SK-N-SH (cell line): ENCODE data around the gene SPDL1. TPM values are rescaled to one million over a fixed set of nuclear protein-coding genes. Genes with fewer than 3 reads are reported as not detected.
A peak's percentile ranks its signal among the peaks of the same experiment; 100 is the strongest.

ENCODE experiments used
- CTCF ChIA-PET: fragments of 300-600, 350-600 bp; formaldehyde crosslinking; extraction: SDS; loops from one replicate; lab custom pipeline; 2021; lab: Yijun Ruan, JAX
- POLR2A ChIA-PET: fragments of 350-600 bp; sonication (Branson Sonifier 250); formaldehyde crosslinking; extraction: SDS; loops from one replicate; lab custom pipeline; 2020; ENCODE audit warnings: antibody characterized with exemption, inconsistent platforms; lab: Yijun Ruan, JAX
- DNase-seq: peaks from one replicate; pipeline ENCODE4 v3.0.0; 2012
- H2AFZ ChIP-seq: fragments of 200-600 bp; sonication (generic); 2 replicates; pipeline ENCODE4 v1.8.1; 2016; ENCODE audit warnings: antibody characterized with exemption, mild to moderate bottlenecking, low read depth
- H3F3A ChIP-seq: fragments of 200-600 bp; sonication (generic); replicated peaks from 2 replicates; pipeline ENCODE3; 2016; ENCODE audit warnings: antibody characterized with exemption, mild to moderate bottlenecking; ENCODE audit not compliant: insufficient read depth
- H3K27ac ChIP-seq, 2 experiments: fragments of 200-500 bp in 1 of 2; fragments of 200-600 bp in 1 of 2; sonication (Bioruptor generic) in 1 of 2; sonication (generic), shearing (Covaris generic) in 1 of 2; 2 replicates each; pipeline versions ENCODE4 v1.5.1 to v1.6.1; 2014 to 2016; ENCODE audit warnings: low read depth in 2 of 2, inconsistent platforms in 1 of 2, low read length in 1 of 2, mild to moderate bottlenecking in 1 of 2, mixed read lengths in 1 of 2
- H3K27me3 ChIP-seq: fragments of 200-600 bp; sonication (generic), shearing (Covaris generic); 2 replicates; pipeline ENCODE4 v1.6.1; 2016; ENCODE audit warnings: mixed run types; ENCODE audit not compliant: insufficient read depth
- H3K36me3 ChIP-seq, 2 experiments: fragments of 200-500 bp in 1 of 2; fragments of 200-600 bp in 1 of 2; sonication (Bioruptor generic) in 1 of 2; sonication (generic) in 1 of 2; replicated peaks in 1 of 2; 2 replicates each; pipeline versions ENCODE3 to v1.5.1; 2014 to 2016; ENCODE audit warnings: low read length in 1 of 2, mild to moderate bottlenecking in 1 of 2; ENCODE audit not compliant: insufficient read depth in 2 of 2, control insufficient read depth in 1 of 2
- H3K4me1 ChIP-seq, 2 experiments: fragments of 200-500 bp in 1 of 2; fragments of 200-600 bp in 1 of 2; sonication (Bioruptor generic) in 1 of 2; sonication (generic), shearing (Covaris generic) in 1 of 2; 2 replicates each; pipeline versions ENCODE4 v1.5.1 to v1.6.1; 2014 to 2016; ENCODE audit warnings: low read depth in 1 of 2, low read length in 1 of 2, mixed run types in 1 of 2; ENCODE audit not compliant: insufficient read depth in 2 of 2, control insufficient read depth in 1 of 2
- H3K4me2 ChIP-seq: fragments of 200-600 bp; sonication (generic), shearing (Covaris generic); 2 replicates; pipeline ENCODE4 v1.6.1; 2017; ENCODE audit warnings: mixed run types
- H3K4me3 ChIP-seq, 2 experiments: fragments of 200-500 bp in 1 of 2; fragments of 200-600 bp in 1 of 2; sonication (Bioruptor generic) in 1 of 2; sonication (generic), shearing (Covaris generic) in 1 of 2; 2 replicates each; pipeline versions ENCODE4 v1.5.1 to v1.8.1; 2014 to 2016; ENCODE audit warnings: low read depth in 2 of 2, inconsistent platforms in 1 of 2, low read length in 1 of 2, mild to moderate bottlenecking in 1 of 2, mixed read lengths in 1 of 2, moderate library complexity in 1 of 2
- H3K79me2 ChIP-seq: fragments of 200-600 bp; sonication (generic); 2 replicates; pipeline ENCODE4 v1.8.1; 2017; ENCODE audit warnings: mild to moderate bottlenecking; ENCODE audit not compliant: insufficient read depth
- H3K9ac ChIP-seq: fragments of 200-600 bp; sonication (generic); 2 replicates; pipeline ENCODE4 v1.6.1; 2017; ENCODE audit warnings: mixed run types
- H3K9me2 ChIP-seq: fragments of 200-600 bp; sonication (generic); 2 replicates; pipeline ENCODE4 v1.6.1; 2017; ENCODE audit warnings: mixed run types
- H3K9me3 ChIP-seq: fragments of 200-600 bp; sonication (generic); 2 replicates; pipeline ENCODE4 v1.6.1; 2017; ENCODE audit warnings: mixed run types, mild to moderate bottlenecking, moderate library complexity
- H4K20me1 ChIP-seq: fragments of 200-600 bp; sonication (generic); 2 replicates; pipeline ENCODE4 v1.6.1; 2017; ENCODE audit warnings: mild to moderate bottlenecking, mixed run types; ENCODE audit not compliant: insufficient read depth
- ELF1 ChIP-seq: IDR thresholded peaks from 2 replicates; pipeline ENCODE4 v1.4.0; 2012
- EZH2phosphoT487 ChIP-seq: fragments of 200-600 bp; sonication (generic); IDR thresholded peaks from 2 replicates; pipeline ENCODE4 v1.6.1; 2017; ENCODE audit warnings: low read depth, mixed run types, mild to moderate bottlenecking, antibody characterized with exemption, moderate library complexity, borderline replicate concordance
- FOXM1 ChIP-seq: IDR thresholded peaks from 2 replicates; pipeline ENCODE4 v1.4.0; 2012; ENCODE audit warnings: low read depth, mild to moderate bottlenecking
- IRF3 ChIP-seq: fragments of 150-350 bp; IDR thresholded peaks from 2 replicates; pipeline ENCODE4 v1.6.1; 2016; ENCODE audit warnings: mild to moderate bottlenecking, low read depth, low read length
- JUND ChIP-seq: IDR thresholded peaks from 2 replicates; pipeline ENCODE4 v1.4.0; 2012
- NFIC ChIP-seq: IDR thresholded peaks from 2 replicates; pipeline ENCODE4 v1.4.0; 2012; ENCODE audit warnings: borderline replicate concordance
- NRF1 ChIP-seq: IDR thresholded peaks from 2 replicates; pipeline ENCODE4 v1.6.1; 2012; ENCODE audit warnings: low read depth, mild to moderate bottlenecking, low read length
- RCOR1 ChIP-seq: fragments of 150-350 bp; IDR thresholded peaks from 2 replicates; pipeline ENCODE4 v1.6.1; 2017; ENCODE audit warnings: antibody characterized with exemption, low read length
- REST ChIP-seq: IDR thresholded peaks from 2 replicates; pipeline ENCODE4 v1.6.1; 2012; ENCODE audit warnings: mild to moderate bottlenecking, low read depth, low read length, moderate library complexity
- RXRA ChIP-seq: IDR thresholded peaks from 2 replicates; pipeline ENCODE4 v1.4.0; 2012; ENCODE audit warnings: low read depth, mild to moderate bottlenecking, borderline replicate concordance
- SIN3A ChIP-seq: IDR thresholded peaks from 2 replicates; pipeline ENCODE4 v1.6.1; 2012; ENCODE audit warnings: low read depth, mild to moderate bottlenecking, low read length, moderate library complexity, borderline replicate concordance
- TAF1 ChIP-seq: IDR thresholded peaks from 2 replicates; pipeline ENCODE4 v1.6.1; 2012; ENCODE audit warnings: low read depth, mild to moderate bottlenecking, low read length, moderate library complexity, borderline replicate concordance
- TCF12 ChIP-seq: IDR thresholded peaks from 2 replicates; pipeline ENCODE4 v1.4.0; 2012
- USF2 ChIP-seq: fragments of 150-350 bp; IDR thresholded peaks from 2 replicates; pipeline ENCODE4 v1.6.1; 2017; ENCODE audit warnings: antibody characterized with exemption, low read length, low read depth, borderline replicate concordance
- WGBS: methylation state at CpG from one replicate; pipeline ENCODE4 v1.1.6; 2017; ENCODE audit warnings: low lambda C conversion rate; 5-methylcytosine and 5-hydroxymethylcytosine counted together
- polyA plus RNA-seq, 3 experiments: library from polyadenylated mRNA; depleted of rRNA; stranded (reverse); fragments of >200 nt; gene quantifications; 2 replicates each; pipeline ENCODE4 v1.2.3, GENCODE V29; 2012
- TF ChIP-seq, protein P1 (sequence below): IDR thresholded peaks from 2 replicates; pipeline ENCODE4 v1.4.0; 2012; ENCODE audit warnings: low read depth, borderline replicate concordance

Gene SPDL1
- polyA plus RNA-seq, 1 of the 3 experiments (the other 2 are of a cell fraction): 45.1 TPM

DNA sequence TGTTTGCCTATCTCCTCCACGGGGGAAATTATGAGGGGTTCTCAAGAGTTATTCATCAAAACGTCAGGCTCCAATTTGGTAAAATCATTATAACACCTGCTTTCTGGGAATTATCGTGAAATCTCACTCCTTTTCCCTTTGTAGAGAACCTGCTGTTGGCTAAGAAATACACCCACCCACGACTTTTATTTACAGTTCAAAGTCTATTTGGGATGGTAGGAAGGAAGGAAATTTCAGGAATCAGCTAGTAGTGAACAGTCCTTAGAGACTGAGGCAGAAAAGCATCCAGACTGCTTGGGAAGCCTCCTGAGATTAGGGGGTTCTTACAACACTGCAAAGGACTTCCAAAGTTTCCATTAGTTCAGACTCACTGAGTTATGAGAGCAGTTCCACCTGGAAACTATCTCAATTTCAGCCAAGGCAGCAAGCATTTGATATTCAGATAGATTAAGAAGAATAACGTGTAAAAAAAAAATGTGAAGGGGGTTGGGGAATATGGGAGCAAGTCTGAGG, 9.4 kb upstream of the SPDL1 start:
- H3K36me3 ChIP-seq: no peaks in the 10 kb centered on the region
- H3K79me2 ChIP-seq: no peaks in the 10 kb centered on the region
- H3K4me1 ChIP-seq: peaks cover 0 to 15% of the 10 kb centered on the region in 2 experiments; a peak in 2 of 4 replicates
- CTCF ChIA-PET: interaction anchor here (0.8 kb wide), 1 partner anchor 587 kb away, joined by 3 read pairs; no protein-coding TSS in a partner anchor
- no peak for DNase-seq
- H2AFZ ChIP-seq: no peak overlapping the region
- POLR2A ChIA-PET: no interaction called here
- no peaks in the 10 kb centered on the region for H3K9me3 ChIP-seq
- H3K4me3 ChIP-seq: no peak overlapping the region
- peak overlapping the region in 1 of 2 experiments; percentile 82; a peak in 1 of 4 replicates for H3K27ac ChIP-seq
- H3F3A ChIP-seq: peaks cover 21% of the 10 kb centered on the region
- H3K9ac ChIP-seq: no peak overlapping the region
- H4K20me1 ChIP-seq: no peaks in the 10 kb centered on the region
- TF ChIP-seq NRF1 (no peak), REST (no peak)
- no peak overlapping the region for H3K4me2 ChIP-seq
- H3K27me3 ChIP-seq: no peaks in the 10 kb centered on the region
- H3K9me2 ChIP-seq: no peaks in the 10 kb centered on the region
- 62% methylated on average over 5 of the region's 5 CpGs for WGBS

GRCh38 chr5:169576181-169576598, 7.4 kb upstream of the SPDL1 start:
- no peaks in the 10 kb centered on the region for H3K36me3 ChIP-seq
- peak overlapping the region; percentile 39; the same call in 1 of the 2 replicates for H3K9ac ChIP-seq
- no peaks in the 10 kb centered on the region for H3K9me3 ChIP-seq
- H3K4me3 ChIP-seq: no peak overlapping the region
- ChIA-PET CTCF (interaction anchor here (1.0 to 1.5 kb wide), 3 partner anchors 23 to 629 kb away, joined by 3 to 7 read pairs (median 3); no protein-coding TSS in a partner anchor), POLR2A (no interaction called here)
- 14% methylated on average over 3 of the region's 3 CpGs for WGBS
- no peaks in the 10 kb centered on the region for H3K27me3 ChIP-seq
- peak overlapping the region; percentile 20; the same call in 1 of the 2 replicates for H3K4me2 ChIP-seq
- no peaks in the 10 kb centered on the region for H3K9me2 ChIP-seq
- no peak for DNase-seq
- 0 out of 2 replicates have a peak overlapping the region, but pooled peaks have one; percentile 14 for H2AFZ ChIP-seq
- H3F3A ChIP-seq: peaks cover 22% of the 10 kb centered on the region
- H3K27ac ChIP-seq: peak overlapping the region; percentile 80 to 88; a peak in 3 of 4 replicates
- H3K79me2 ChIP-seq: no peaks in the 10 kb centered on the region
- no peaks in the 10 kb centered on the region for H4K20me1 ChIP-seq
- peaks cover under 1 to 20% of the 10 kb centered on the region in 2 experiments; a peak in 2 of 4 replicates for H3K4me1 ChIP-seq
- TF ChIP-seq, protein P1, sequence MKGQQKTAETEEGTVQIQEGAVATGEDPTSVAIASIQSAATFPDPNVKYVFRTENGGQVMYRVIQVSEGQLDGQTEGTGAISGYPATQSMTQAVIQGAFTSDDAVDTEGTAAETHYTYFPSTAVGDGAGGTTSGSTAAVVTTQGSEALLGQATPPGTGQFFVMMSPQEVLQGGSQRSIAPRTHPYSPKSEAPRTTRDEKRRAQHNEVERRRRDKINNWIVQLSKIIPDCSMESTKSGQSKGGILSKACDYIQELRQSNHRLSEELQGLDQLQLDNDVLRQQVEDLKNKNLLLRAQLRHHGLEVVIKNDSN: peak; percentile 4; the same call in 1 of the 2 replicates
- peak; percentile 96 for TF ChIP-seq RXRA
- no peak for TF ChIP-seq NRF1
- peak; percentile 99 for TF ChIP-seq NFIC
- TF ChIP-seq FOXM1: peak; percentile 98
- peak; percentile 100 for TF ChIP-seq TCF12
- TF ChIP-seq ELF1: peak; percentile 17; the same call in 1 of the 2 replicates
- TF ChIP-seq JUND: peak; percentile 100
- 0 out of 2 replicates have a peak, but pooled peaks have one; percentile 83 for TF ChIP-seq SIN3A
- peak; percentile 41; the same call in 1 of the 2 replicates for TF ChIP-seq REST
- no peak for TF ChIP-seq USF2
- TF ChIP-seq TAF1: 0 out of 2 replicates have a peak, but pooled peaks have one; percentile 23
- TF ChIP-seq RCOR1: no peak
- no peak for TF ChIP-seq EZH2phosphoT487
- TF ChIP-seq IRF3: no peak
